Mammary epithelial cell (primary cell): ENCODE results near the gene ITGA11.

Source experiments
- EZH2 ChIP-seq: IDR thresholded peaks from 2 replicates; pipeline ENCODE4 v1.6.1; 2012; ENCODE audit warnings: low read length, inconsistent platforms, borderline replicate concordance
- TF ChIP-seq, protein P1 (sequence below), 2 donors: IDR thresholded peaks in 1 of 2; conservative IDR thresholded peaks in 1 of 2; 2 replicates each; pipeline ENCODE4 v1.5.1; 2011 to 2012; ENCODE audit warnings: inconsistent platforms in 2 of 2, low read length in 2 of 2, mild to moderate bottlenecking in 2 of 2, control low read depth in 1 of 2, low read depth in 1 of 2; ENCODE audit not compliant: insufficient read depth in 1 of 2; ENCODE audit errors: extremely low read depth in 1 of 2

DNA sequence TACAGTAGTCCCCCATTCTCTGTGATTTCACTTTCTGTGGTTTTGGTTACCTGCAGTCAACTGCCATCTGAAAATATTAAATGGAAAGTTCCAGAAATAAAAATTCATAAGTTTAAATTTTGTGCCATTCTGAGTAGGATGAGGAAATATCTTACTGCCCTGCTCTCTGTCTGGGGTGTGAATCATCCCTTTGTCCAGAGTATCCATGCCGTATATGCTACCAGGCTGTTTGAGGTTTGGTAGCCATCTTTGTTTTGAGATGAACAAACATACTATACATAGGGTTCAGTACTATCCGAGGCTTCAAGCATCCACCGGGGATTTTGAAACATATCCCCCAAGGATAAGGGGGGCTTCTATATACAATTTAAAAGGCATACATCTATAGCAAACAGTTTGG, 170.7 kb downstream of the ITGA11 start:
- TF ChIP-seq, protein P1, sequence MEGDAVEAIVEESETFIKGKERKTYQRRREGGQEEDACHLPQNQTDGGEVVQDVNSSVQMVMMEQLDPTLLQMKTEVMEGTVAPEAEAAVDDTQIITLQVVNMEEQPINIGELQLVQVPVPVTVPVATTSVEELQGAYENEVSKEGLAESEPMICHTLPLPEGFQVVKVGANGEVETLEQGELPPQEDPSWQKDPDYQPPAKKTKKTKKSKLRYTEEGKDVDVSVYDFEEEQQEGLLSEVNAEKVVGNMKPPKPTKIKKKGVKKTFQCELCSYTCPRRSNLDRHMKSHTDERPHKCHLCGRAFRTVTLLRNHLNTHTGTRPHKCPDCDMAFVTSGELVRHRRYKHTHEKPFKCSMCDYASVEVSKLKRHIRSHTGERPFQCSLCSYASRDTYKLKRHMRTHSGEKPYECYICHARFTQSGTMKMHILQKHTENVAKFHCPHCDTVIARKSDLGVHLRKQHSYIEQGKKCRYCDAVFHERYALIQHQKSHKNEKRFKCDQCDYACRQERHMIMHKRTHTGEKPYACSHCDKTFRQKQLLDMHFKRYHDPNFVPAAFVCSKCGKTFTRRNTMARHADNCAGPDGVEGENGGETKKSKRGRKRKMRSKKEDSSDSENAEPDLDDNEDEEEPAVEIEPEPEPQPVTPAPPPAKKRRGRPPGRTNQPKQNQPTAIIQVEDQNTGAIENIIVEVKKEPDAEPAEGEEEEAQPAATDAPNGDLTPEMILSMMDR (conservative IDR thresholded peaks at IDR 0.05 in 1 of 2, IDR thresholded peaks at IDR 0.05 in 1 of 2; ENCODE audit: extremely low read depth in 1 of 2, insufficient read depth in 1 of 2, low read depth in 1 of 2, low read length in 2 of 2), result no peak
- TF ChIP-seq EZH2, result no peak
